OCI-LY1 (cell line): ENCODE data around the gene KCNIP3.

ENCODE experiments used
- H2AFZ ChIP-seq: fragments of 200-600 bp; sonication (generic), shearing (Covaris generic); 2 replicates; pipeline ENCODE4 v1.6.0; 2014; ENCODE audit warnings: antibody characterized with exemption, mild to moderate bottlenecking, low read length
- H3F3A ChIP-seq: fragments of 200-600 bp; sonication (generic), shearing (Covaris generic); 2 replicates; pipeline ENCODE4 v1.6.0; 2014; ENCODE audit warnings: mild to moderate bottlenecking, antibody characterized with exemption, low read length, moderate library complexity; ENCODE audit not compliant: insufficient read depth
- H3K27ac ChIP-seq: fragments of 200-600 bp; sonication (generic); 2 replicates; pipeline ENCODE4 v1.5.1; 2014; ENCODE audit warnings: low read length, mixed run types, mild to moderate bottlenecking, low read depth; ENCODE audit not compliant: poor library complexity, severe bottlenecking
- H3K27me3 ChIP-seq: fragments of 200-600 bp; sonication (generic); 2 replicates; pipeline ENCODE4 v1.6.0; 2014; ENCODE audit warnings: antibody characterized with exemption, mild to moderate bottlenecking, low read length, moderate library complexity; ENCODE audit not compliant: insufficient read depth
- H3K36me3 ChIP-seq: fragments of 200-600 bp; sonication (generic); 2 replicates; pipeline ENCODE4 v1.6.1; 2014; ENCODE audit warnings: mild to moderate bottlenecking, antibody characterized with exemption, low read length, moderate library complexity, mixed read lengths; ENCODE audit not compliant: insufficient read depth
- H3K4me1 ChIP-seq: fragments of 200-600 bp; sonication (generic); 2 replicates; pipeline ENCODE4 v1.5.1; 2014; ENCODE audit warnings: mild to moderate bottlenecking, low read length, moderate library complexity; ENCODE audit not compliant: insufficient read depth, severe bottlenecking
- H3K4me2 ChIP-seq: fragments of 200-600 bp; sonication (generic), shearing (Covaris generic); 2 replicates; pipeline ENCODE4 v1.6.1; 2014; ENCODE audit warnings: low read length
- H3K4me3 ChIP-seq: fragments of 200-600 bp; sonication (generic); 2 replicates; pipeline ENCODE4 v1.5.1; 2014; ENCODE audit warnings: low read length, low read depth, mild to moderate bottlenecking, mixed read lengths; ENCODE audit not compliant: poor library complexity, severe bottlenecking
- H3K79me2 ChIP-seq: fragments of 200-600 bp; shearing (Covaris generic); 2 replicates; pipeline ENCODE4 v1.6.1; 2016; ENCODE audit warnings: mixed run types, low read length, mixed read lengths; ENCODE audit not compliant: insufficient read depth
- H3K9ac ChIP-seq: fragments of 200-600 bp; sonication (generic), shearing (Covaris generic); 2 replicates; pipeline ENCODE4 v1.6.1; 2014; ENCODE audit warnings: mild to moderate bottlenecking, low read length, mixed read lengths
- H3K9me2 ChIP-seq: fragments of 200-600 bp; sonication (generic), shearing (Covaris generic); 2 replicates; pipeline ENCODE4 v1.6.1; 2014; ENCODE audit warnings: low read depth, mild to moderate bottlenecking, low read length, mixed read lengths
- H3K9me3 ChIP-seq: fragments of 200-600 bp; shearing (Covaris generic); 2 replicates; pipeline ENCODE4 v1.6.1; 2014; ENCODE audit warnings: low read length, mixed read lengths
- H4K20me1 ChIP-seq: fragments of 200-600 bp; sonication (generic), shearing (Covaris generic); 2 replicates; pipeline ENCODE4 v1.6.0; 2016; ENCODE audit warnings: mild to moderate bottlenecking, low read length; ENCODE audit not compliant: insufficient read depth
- EZH2 ChIP-seq: fragments of 200-600 bp; sonication (generic), shearing (Covaris generic); IDR thresholded peaks from 2 replicates; pipeline ENCODE4 v1.8.0; 2017; ENCODE audit warnings: borderline replicate concordance, mixed run types, mild to moderate bottlenecking, antibody characterized with exemption, low read length, moderate library complexity, mixed read lengths
- TF ChIP-seq, protein P1 (sequence below): fragments of 200-600 bp; sonication (generic), shearing (Covaris generic); IDR thresholded peaks from 2 replicates; pipeline ENCODE4 v1.5.1; 2017; ENCODE audit warnings: mild to moderate bottlenecking, antibody characterized with exemption, low read length, moderate library complexity, mixed read lengths

The KCNIP3 gene

DNA sequence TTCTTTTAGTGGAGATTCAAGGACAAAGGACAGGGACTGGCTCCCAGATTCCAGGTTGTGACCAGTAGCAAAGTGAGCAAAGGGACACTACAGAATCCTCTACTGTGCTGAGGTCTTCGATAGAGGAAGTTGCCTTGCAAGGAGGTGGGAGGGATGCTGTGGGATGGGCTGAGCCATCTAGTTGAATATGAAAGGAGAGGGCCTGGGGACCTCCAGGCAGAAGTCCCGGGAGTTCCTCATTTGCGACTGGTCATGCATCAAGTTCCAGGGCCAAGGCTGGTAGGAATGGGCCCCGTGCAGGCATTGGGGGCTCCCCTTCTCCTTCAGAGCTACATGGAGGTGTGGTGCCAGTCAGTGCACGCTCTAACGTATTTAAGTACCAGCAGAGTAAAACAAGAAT is 35.5 kb upstream of the KCNIP3 start:
- H2AFZ ChIP-seq, result no peak overlapping the region
- no peaks in the 10 kb centered on the region for H3F3A ChIP-seq
- H3K79me2 ChIP-seq, result no peaks in the 10 kb centered on the region
- TF ChIP-seq, protein P1, sequence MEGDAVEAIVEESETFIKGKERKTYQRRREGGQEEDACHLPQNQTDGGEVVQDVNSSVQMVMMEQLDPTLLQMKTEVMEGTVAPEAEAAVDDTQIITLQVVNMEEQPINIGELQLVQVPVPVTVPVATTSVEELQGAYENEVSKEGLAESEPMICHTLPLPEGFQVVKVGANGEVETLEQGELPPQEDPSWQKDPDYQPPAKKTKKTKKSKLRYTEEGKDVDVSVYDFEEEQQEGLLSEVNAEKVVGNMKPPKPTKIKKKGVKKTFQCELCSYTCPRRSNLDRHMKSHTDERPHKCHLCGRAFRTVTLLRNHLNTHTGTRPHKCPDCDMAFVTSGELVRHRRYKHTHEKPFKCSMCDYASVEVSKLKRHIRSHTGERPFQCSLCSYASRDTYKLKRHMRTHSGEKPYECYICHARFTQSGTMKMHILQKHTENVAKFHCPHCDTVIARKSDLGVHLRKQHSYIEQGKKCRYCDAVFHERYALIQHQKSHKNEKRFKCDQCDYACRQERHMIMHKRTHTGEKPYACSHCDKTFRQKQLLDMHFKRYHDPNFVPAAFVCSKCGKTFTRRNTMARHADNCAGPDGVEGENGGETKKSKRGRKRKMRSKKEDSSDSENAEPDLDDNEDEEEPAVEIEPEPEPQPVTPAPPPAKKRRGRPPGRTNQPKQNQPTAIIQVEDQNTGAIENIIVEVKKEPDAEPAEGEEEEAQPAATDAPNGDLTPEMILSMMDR, result no peak
- no peak for TF ChIP-seq EZH2
- no peaks in the 10 kb centered on the region for H3K36me3 ChIP-seq
- H3K27me3 ChIP-seq, result no peaks in the 10 kb centered on the region
- no peaks in the 10 kb centered on the region for H3K4me1 ChIP-seq
- H3K4me3 ChIP-seq, result no peak overlapping the region
- H3K9me3 ChIP-seq, result no peaks in the 10 kb centered on the region
- no peak overlapping the region for H3K27ac ChIP-seq
- no peaks in the 10 kb centered on the region for H3K9me2 ChIP-seq
- H3K4me2 ChIP-seq, result no peak overlapping the region
- no peak overlapping the region for H3K9ac ChIP-seq
- no peaks in the 10 kb centered on the region for H4K20me1 ChIP-seq

DNA sequence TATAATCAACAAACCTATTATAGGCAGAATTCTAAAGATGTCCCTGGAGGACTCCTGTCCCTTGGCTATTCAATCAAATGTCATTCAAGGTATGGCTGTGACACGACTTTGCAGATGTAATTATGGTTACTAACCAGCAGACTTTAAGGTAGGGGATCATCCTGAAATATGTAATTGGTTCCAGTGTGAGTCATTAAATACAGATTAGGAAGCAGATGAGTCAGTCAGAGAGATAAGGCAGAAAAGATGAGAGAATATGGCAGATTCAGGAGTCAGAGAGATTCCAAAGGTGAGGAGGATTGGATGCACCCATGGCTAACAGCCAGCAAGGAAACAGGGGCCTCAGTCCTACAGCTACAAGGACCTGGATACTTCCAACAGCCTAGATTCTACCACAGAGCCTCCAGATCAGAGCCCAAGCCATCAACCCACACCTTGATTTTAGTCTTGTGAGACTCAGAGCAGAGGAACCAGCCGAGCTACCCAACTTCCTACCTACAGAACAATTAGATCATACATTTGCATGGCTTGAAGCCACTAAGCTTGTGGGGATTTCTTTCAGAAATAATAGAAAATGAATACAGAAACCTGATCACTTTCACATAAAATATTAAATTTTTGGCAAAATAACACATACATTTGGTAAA is 34.1 kb upstream of the KCNIP3 start:
- no peak overlapping the region for H3K4me2 ChIP-seq
- H3K9ac ChIP-seq, result no peak overlapping the region
- H3K4me3 ChIP-seq, result no peak overlapping the region
- H3F3A ChIP-seq, result no peaks in the 10 kb centered on the region
- H3K9me2 ChIP-seq, result no peaks in the 10 kb centered on the region
- H3K79me2 ChIP-seq, result no peaks in the 10 kb centered on the region
- H4K20me1 ChIP-seq, result no peaks in the 10 kb centered on the region
- no peaks in the 10 kb centered on the region for H3K27me3 ChIP-seq
- H3K36me3 ChIP-seq, result no peaks in the 10 kb centered on the region
- TF ChIP-seq, protein P1, result no peak
- no peak for TF ChIP-seq EZH2
- no peaks in the 10 kb centered on the region for H3K9me3 ChIP-seq
- H2AFZ ChIP-seq, result no peak overlapping the region
- H3K4me1 ChIP-seq, result no peaks in the 10 kb centered on the region
- no peak overlapping the region for H3K27ac ChIP-seq

DNA sequence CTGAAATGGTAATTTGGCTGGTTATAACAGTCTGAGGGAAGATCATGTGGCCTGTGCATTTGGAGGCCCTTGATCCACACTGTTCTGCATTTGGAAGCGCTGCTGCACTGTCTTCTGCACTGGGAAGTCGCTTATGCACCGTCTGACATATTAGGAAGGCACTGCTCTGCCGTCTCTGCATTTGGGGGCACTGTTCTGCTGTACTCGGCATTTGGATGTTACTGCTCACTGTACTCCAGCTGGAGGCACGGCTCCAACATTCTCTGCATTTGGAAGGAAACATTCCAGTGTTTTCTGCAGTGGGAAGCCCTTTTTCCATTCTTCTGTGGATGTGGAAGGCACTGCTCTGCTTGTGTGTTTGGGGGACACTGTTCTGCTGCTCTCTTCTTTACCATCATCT is 32.5 kb upstream of the KCNIP3 start:
- no peak overlapping the region for H2AFZ ChIP-seq
- no peaks in the 10 kb centered on the region for H3K4me1 ChIP-seq
- no peaks in the 10 kb centered on the region for H3K27me3 ChIP-seq
- H3F3A ChIP-seq, result no peaks in the 10 kb centered on the region
- no peaks in the 10 kb centered on the region for H3K9me3 ChIP-seq
- H3K9me2 ChIP-seq, result no peaks in the 10 kb centered on the region
- no peak overlapping the region for H3K4me2 ChIP-seq
- H3K36me3 ChIP-seq, result no peaks in the 10 kb centered on the region
- H3K9ac ChIP-seq, result no peak overlapping the region
- TF ChIP-seq, protein P1, result no peak
- TF ChIP-seq EZH2, result no peak
- H4K20me1 ChIP-seq, result no peaks in the 10 kb centered on the region
- H3K4me3 ChIP-seq, result no peak overlapping the region
- no peak overlapping the region for H3K27ac ChIP-seq
- no peaks in the 10 kb centered on the region for H3K79me2 ChIP-seq
